ENCODE data around the gene MRC1. TPM values are rescaled to one million over a fixed set of nuclear protein-coding genes. Genes with fewer than 3 reads are reported as not detected.

MRC1 gene
- total RNA-seq, 1 donor from 2014 or later: 201 TPM

Other genes starting within 250 kb of the MRC1 start
- gene HACD1, start 192.0 kb upstream of the MRC1 start, total RNA-seq: 17.5 and 23.1 TPM in 2 replicates
- 7.6 and 10.1 TPM in 2 replicates for gene STAM, start 165.2 kb upstream of the MRC1 start, total RNA-seq
- gene TMEM236, start 57.1 kb upstream of the MRC1 start, total RNA-seq: 0.65 and 0.79 TPM in 2 replicates
- under 0.01 TPM in 1 of 2 replicates, not detected in the other for gene SLC39A12, start 142.6 kb downstream of the MRC1 start, total RNA-seq

All from lung microvascular endothelial cell (primary cell).